Osteocyte (in vitro differentiated cells): ENCODE data around the gene HOXC9. TPM values are rescaled to one million over a fixed set of nuclear protein-coding genes. Genes with fewer than 3 reads are reported as not detected.

Source experiments
- DNase-seq: peaks from one replicate; pipeline ENCODE4 v3.0.0; 2021; ENCODE audit warnings: mixed read lengths; ENCODE audit not compliant: unreplicated experiment; ENCODE audit errors: extremely low spot score
- H3K27ac Mint-ChIP-seq: one replicate; pipeline ENCODE4 v1.8.0; 2021; ENCODE audit warnings: mild to moderate bottlenecking, mixed read lengths; ENCODE audit not compliant: unreplicated experiment
- H3K27me3 Mint-ChIP-seq: one replicate; pipeline ENCODE4 v1.8.0; 2021; ENCODE audit warnings: mixed read lengths; ENCODE audit not compliant: unreplicated experiment
- H3K36me3 Mint-ChIP-seq: one replicate; pipeline ENCODE4 v1.8.0; 2021; ENCODE audit warnings: mixed read lengths; ENCODE audit not compliant: unreplicated experiment
- H3K4me1 Mint-ChIP-seq: one replicate; pipeline ENCODE4 v1.8.0; 2021; ENCODE audit warnings: mixed read lengths; ENCODE audit not compliant: unreplicated experiment
- H3K4me3 Mint-ChIP-seq: one replicate; pipeline ENCODE4 v1.8.0; 2021; ENCODE audit warnings: mild to moderate bottlenecking, moderate library complexity, mixed read lengths; ENCODE audit not compliant: unreplicated experiment
- H3K9me3 Mint-ChIP-seq: one replicate; pipeline ENCODE4 v1.8.0; 2021; ENCODE audit warnings: mixed read lengths; ENCODE audit not compliant: unreplicated experiment
- total RNA-seq: library from RNA; stranded (reverse); gene quantifications from 2 replicates; pipeline ENCODE4 v1.2.1, GENCODE V29; 2021
- TF ChIP-seq, protein P1 (sequence below): fragments of 200-600 bp; sonication (generic); IDR thresholded peaks from 2 replicates; pipeline ENCODE4 v1.5.0; 2021; ENCODE audit warnings: antibody characterized with exemption, mild to moderate bottlenecking, moderate library complexity

Gene HOXC9
- total RNA-seq, 1 donor from 2014 or later = not detected

DNA sequence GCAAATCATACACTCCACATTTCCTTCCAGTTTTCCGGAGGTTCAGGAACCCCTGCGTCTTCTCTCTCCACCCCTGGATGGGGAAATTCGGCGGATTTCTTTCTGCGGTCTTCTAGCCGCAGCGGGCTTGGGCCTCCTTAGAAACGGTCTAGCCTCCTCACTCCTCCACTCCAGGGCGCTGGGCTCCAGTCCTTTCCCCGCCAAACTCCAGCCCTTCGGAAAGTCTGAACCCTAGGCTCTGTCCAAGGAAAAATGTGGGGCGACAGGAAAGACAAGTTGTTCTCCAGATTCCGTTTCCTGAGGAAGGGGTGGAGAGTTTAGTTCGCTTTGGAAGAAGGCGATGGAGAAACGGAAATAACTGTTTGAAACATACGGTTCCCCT, 16.4 kb upstream of the HOXC9 start:
- H3K27ac Mint-ChIP-seq = no peak overlapping the region
- H3K9me3 Mint-ChIP-seq = no peaks in the 10 kb centered on the region
- no peaks in the 10 kb centered on the region for H3K36me3 Mint-ChIP-seq
- H3K4me1 Mint-ChIP-seq = peaks cover 11% of the 10 kb centered on the region
- no peak overlapping the region for H3K4me3 Mint-ChIP-seq
- TF ChIP-seq, protein P1, sequence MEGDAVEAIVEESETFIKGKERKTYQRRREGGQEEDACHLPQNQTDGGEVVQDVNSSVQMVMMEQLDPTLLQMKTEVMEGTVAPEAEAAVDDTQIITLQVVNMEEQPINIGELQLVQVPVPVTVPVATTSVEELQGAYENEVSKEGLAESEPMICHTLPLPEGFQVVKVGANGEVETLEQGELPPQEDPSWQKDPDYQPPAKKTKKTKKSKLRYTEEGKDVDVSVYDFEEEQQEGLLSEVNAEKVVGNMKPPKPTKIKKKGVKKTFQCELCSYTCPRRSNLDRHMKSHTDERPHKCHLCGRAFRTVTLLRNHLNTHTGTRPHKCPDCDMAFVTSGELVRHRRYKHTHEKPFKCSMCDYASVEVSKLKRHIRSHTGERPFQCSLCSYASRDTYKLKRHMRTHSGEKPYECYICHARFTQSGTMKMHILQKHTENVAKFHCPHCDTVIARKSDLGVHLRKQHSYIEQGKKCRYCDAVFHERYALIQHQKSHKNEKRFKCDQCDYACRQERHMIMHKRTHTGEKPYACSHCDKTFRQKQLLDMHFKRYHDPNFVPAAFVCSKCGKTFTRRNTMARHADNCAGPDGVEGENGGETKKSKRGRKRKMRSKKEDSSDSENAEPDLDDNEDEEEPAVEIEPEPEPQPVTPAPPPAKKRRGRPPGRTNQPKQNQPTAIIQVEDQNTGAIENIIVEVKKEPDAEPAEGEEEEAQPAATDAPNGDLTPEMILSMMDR = no peak
- H3K27me3 Mint-ChIP-seq = peaks cover 95% of the 10 kb centered on the region
- DNase-seq = no peak

DNA sequence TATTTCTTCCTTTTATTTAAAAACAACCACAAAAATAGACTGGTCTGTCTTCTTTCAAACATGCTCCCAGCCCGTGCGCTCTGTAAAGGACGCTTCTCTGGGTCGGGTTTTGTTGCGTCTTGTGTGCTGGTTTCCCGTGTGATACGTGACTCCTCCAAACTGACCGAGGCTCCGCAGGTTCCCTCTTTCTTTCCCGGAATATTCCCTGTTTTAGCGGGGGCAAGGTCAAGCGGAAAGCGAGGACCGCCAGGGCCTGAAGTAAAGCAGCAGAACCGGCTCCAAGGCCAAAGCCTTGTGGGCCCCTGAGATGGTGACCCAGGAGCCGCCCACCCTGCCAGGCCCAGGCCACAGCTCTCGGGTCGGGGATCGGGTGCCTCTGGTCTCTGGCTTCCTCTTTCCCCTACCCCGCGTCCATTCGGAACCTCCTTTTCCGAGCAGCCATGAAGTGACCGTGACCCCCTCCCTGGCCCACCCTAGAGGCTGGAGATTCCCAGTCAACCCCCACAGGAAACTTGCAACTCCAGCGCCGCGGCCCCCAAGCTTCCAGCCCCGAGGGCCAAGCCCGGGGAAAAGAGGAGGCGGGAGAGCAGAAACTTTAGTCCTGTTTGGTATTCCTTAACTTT, 15.9 kb upstream of the HOXC9 start:
- no peak overlapping the region for H3K27ac Mint-ChIP-seq
- H3K4me1 Mint-ChIP-seq = peaks cover 12% of the 10 kb centered on the region
- H3K9me3 Mint-ChIP-seq = no peaks in the 10 kb centered on the region
- H3K4me3 Mint-ChIP-seq = no peak overlapping the region
- no peaks in the 10 kb centered on the region for H3K36me3 Mint-ChIP-seq
- peaks cover 95% of the 10 kb centered on the region for H3K27me3 Mint-ChIP-seq
- no peak for DNase-seq
- TF ChIP-seq, protein P1 = no peak

DNA sequence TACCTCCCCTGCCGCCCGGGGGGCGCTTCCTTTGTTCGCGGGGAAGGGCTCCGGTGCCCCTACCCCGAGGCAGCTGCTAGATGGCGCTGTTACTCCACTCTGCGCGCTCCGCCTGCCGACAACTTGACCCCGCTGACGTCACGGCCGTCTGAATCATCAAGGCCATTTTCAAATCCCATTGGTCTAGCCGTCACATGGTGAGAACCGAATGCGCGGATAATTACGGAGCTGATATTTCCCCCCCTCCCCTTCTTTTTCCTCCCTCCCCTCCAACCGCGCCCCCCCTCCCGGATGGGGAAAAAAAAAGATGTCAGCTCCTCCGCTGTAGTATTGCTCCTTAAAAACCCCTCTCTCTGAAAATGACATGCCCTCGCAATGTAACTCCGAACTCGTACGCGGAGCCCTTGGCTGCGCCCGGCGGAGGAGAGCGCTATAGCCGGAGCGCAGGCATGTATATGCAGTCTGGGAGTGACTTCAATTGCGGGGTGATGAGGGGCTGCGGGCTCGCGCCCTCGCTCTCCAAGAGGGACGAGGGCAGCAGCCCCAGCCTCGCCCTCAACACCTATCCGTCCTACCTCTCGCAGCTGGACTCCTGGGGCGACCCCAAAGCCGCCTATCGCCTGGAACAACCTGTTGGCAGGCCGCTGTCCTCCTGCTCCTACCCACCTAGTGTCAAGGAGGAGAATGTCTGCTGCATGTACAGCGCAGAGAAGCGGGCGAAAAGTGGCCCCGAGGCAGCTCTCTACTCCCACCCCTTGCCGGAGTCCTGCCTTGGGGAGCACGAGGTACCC, 14.9 kb upstream of the HOXC9 start, which contains the start of gene HOXC10:
TSS of gene HOXC10 (plus strand) at position 246 of the 791 bp plus-strand sequence. CDS start at position 360, 114 bp downstream.
- Mint-ChIP-seq H3K4me1 (peaks cover 16% of the 10 kb centered on the region), H3K27ac (no peak within 1 kb of the TSS), H3K27me3 (peaks cover 95% of the 10 kb centered on the region)

DNA sequence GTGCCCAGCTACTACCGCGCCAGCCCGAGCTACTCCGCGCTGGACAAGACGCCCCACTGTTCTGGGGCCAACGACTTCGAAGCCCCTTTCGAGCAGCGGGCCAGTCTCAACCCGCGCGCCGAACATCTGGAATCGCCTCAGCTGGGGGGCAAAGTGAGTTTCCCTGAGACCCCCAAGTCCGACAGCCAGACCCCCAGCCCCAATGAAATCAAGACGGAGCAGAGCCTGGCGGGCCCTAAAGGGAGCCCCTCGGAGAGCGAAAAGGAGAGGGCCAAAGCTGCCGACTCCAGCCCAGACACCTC, 14.3 kb upstream of the HOXC9 start:
- Mint-ChIP-seq H3K4me3 (no peak overlapping the region), H3K27ac (no peak overlapping the region), H3K9me3 (no peaks in the 10 kb centered on the region), H3K4me1 (peaks cover 16% of the 10 kb centered on the region), H3K36me3 (no peaks in the 10 kb centered on the region), H3K27me3 (peaks cover 95% of the 10 kb centered on the region)
- DNase-seq = no peak
- TF ChIP-seq, protein P1 = no peak

More for the DNA sequence above, 14.9 kb upstream of the HOXC9 start, which contains the start of gene HOXC10:
- H3K9me3 Mint-ChIP-seq = no peaks in the 10 kb centered on the region
- TF ChIP-seq, protein P1 = peak; percentile 50
- H3K36me3 Mint-ChIP-seq = no peaks in the 10 kb centered on the region
- no peak within 1 kb of the TSS for H3K4me3 Mint-ChIP-seq
- no peak for DNase-seq

DNA sequence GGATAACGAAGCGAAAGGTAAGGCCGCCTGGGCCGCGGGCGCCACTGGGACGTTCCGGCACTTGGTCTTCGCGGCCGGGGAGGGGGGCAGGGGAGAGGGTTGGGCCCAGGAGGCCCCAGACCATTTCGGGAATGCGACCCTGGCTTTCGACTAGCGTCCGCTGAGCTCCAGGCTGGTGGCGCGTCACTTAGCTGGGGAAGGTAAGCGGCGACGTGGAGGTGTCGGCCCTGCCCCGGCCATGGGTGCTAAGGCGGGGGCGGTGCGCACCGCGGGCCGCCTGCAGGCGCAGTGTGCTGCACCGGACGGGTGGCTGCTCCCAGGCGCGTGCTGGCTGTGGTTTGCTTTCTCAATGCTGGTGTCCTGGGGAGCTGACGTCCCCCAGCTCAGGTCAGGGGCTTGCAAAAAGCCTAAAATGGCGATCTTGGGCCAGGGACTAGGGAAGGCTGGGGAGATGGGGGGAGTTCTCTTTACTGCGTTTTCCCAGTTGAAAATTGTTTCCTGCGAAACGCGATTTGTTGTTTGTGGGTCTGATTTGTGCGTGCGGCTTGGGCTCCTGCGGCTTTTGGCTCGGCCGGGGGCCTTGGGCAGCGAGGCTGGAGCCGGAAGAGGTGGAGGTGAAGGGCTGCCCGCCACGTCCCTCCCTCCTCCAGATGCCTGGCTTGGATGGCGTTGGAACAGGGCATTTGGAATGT, 13.8 kb upstream of the HOXC9 start:
- DNase-seq = no peak
- TF ChIP-seq, protein P1 = no peak
- no peaks in the 10 kb centered on the region for H3K9me3 Mint-ChIP-seq
- no peak overlapping the region for H3K4me3 Mint-ChIP-seq
- peaks cover 16% of the 10 kb centered on the region for H3K4me1 Mint-ChIP-seq
- no peak overlapping the region for H3K27ac Mint-ChIP-seq
- peaks cover 95% of the 10 kb centered on the region for H3K27me3 Mint-ChIP-seq
- no peaks in the 10 kb centered on the region for H3K36me3 Mint-ChIP-seq
